Subcutaneous abdominal adipose tissue (tissue), 5 donors: Measurements from ENCODE around the gene LARP6.

Experiments used
- H3K27ac ChIP-seq: one replicate; pipeline ENCODE4 v1.7.0; 2013; ENCODE audit warnings: low read depth, mild to moderate bottlenecking, inconsistent platforms, low read length, moderate library complexity
- H3K27me3 ChIP-seq, 5 donors: one replicate each; pipeline ENCODE4 v1.7.0; 2013; ENCODE audit warnings: low read length in 5 of 5, inconsistent platforms in 1 of 5; ENCODE audit not compliant: control insufficient read depth in 5 of 5, insufficient read depth in 4 of 5
- H3K36me3 ChIP-seq, 5 donors: one replicate each; pipeline ENCODE4 v1.7.0; 2013; ENCODE audit warnings: low read length in 5 of 5; ENCODE audit not compliant: control insufficient read depth in 5 of 5, insufficient read depth in 5 of 5
- H3K4me1 ChIP-seq, 5 donors: one replicate each; pipeline ENCODE4 v1.7.0; 2013; ENCODE audit warnings: low read length in 5 of 5, mild to moderate bottlenecking in 3 of 5, moderate library complexity in 1 of 5; ENCODE audit not compliant: control insufficient read depth in 5 of 5, insufficient read depth in 5 of 5
- H3K4me3 ChIP-seq, 5 donors: one replicate each; pipeline ENCODE4 v1.7.0; 2013; ENCODE audit warnings: low read length in 5 of 5, low read depth in 1 of 5
- H3K9ac ChIP-seq, 5 donors: one replicate each; pipeline ENCODE4 v1.7.0; 2013; ENCODE audit warnings: low read length in 5 of 5, mild to moderate bottlenecking in 4 of 5, moderate library complexity in 3 of 5
- H3K9me3 ChIP-seq, 5 donors: one replicate each; pipeline ENCODE4 v1.7.0; 2013; ENCODE audit warnings: low read length in 5 of 5; ENCODE audit not compliant: control insufficient read depth in 5 of 5
- donor health status: healthy.
- donor health status: healthy.
- donor health status: healthy.
- donor health status: healthy.
- donor health status: healthy.

LARP6 gene

DNA sequence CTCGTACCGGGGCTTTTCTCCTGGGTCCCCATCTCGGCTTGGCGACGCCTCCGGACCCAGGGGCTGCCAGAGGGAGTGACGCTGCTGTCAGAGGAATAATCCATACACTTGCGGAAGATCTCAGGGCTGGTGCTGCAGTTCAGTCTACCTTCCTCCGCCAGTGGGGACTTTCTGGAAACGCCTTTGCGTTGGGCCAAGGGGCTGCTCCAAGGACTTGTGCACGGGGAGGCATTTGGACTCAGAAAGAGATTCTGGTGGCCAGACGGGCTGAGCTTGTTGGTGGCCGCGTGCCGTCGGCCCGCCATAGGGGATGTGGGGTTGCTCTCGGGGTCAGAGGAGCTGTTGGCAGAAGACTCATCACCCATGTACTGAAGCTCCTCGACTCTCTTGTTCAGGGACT lies 21.8 kb downstream of the LARP6 start:
- Histone ChIP-seq H3K27ac (no peak overlapping the region), H3K4me1 (peaks cover 0 to 28% (median 24%) of the 10 kb centered on the region in 5 donors), H3K9ac (no peak overlapping the region), H3K9me3 (no peaks in the 10 kb centered on the region), H3K36me3 (peaks cover 6 to 48% (median 40%) of the 10 kb centered on the region in 5 donors), H3K4me3 (no peak overlapping the region), H3K27me3 (no peaks in the 10 kb centered on the region)

DNA sequence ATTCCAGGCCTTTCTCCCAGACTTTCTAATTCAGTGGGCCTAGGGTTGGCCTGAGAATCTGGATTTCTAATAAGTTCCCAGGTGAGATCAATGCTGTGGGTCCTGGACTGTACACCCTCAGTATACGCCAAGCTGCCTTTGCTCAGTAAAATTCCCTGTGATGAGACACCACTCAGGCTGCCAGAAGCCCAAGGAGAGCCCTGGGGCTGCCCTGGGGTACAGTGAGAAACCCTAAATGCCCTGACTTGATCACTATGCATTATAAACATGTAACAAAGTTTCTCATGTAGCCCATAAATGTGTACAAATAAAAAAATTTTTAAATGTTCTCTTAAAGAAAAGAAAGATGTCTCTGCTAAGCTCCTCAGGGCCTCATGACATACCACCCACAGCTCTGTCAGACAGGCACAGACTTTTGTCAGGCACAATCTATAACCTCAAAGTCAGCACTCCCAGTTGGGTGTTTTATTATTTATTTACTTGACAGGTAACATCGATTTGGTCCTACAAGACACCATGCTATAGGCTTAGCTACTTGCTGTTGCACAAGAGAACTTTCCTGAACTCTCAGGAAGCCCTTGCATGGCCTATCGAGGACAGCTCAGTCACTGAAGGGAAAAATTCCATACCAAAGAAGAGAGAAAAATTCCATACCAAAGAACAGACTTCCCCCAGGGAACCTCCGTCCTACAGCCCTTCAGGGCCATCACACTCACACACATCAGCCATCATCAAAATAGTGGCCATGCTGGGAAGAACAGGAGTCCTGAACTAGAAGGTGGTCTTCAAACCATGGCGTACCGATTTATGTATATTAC lies 22.7 kb downstream of the LARP6 start:
- H3K9ac ChIP-seq, result no peak overlapping the region
- peaks cover 6 to 47% (median 40%) of the 10 kb centered on the region in 5 donors for H3K36me3 ChIP-seq
- no peaks in the 10 kb centered on the region for H3K9me3 ChIP-seq
- H3K4me1 ChIP-seq, result peaks cover 0 to 34% (median 31%) of the 10 kb centered on the region in 5 donors
- H3K27ac ChIP-seq, result no peak overlapping the region
- no peak overlapping the region for H3K4me3 ChIP-seq
- no peaks in the 10 kb centered on the region for H3K27me3 ChIP-seq

- Histone ChIP-seq H3K27ac (no peak overlapping the region), H3K4me1 (peaks cover 0 to 34% (median 26%) of the 10 kb centered on the region in 5 donors)
Observed at GRCh38 chr15:70830615-70831014, 23.3 kb downstream of the LARP6 start.

GRCh38 chr15:70829371-70830166 lies 24.4 kb downstream of the LARP6 start:
- Histone ChIP-seq H3K36me3 (peaks cover 6 to 39% (median 32%) of the 10 kb centered on the region in 5 donors), H3K9me3 (no peaks in the 10 kb centered on the region), H3K9ac (no peak overlapping the region), H3K27me3 (no peaks in the 10 kb centered on the region), H3K4me1 (peaks cover 0 to 26% (median 24%) of the 10 kb centered on the region in 5 donors), H3K4me3 (no peak overlapping the region), H3K27ac (no peak overlapping the region)

More at GRCh38 chr15:70830615-70831014, 23.3 kb downstream of the LARP6 start:
- no peaks in the 10 kb centered on the region for H3K27me3 ChIP-seq
- no peak overlapping the region for H3K9ac ChIP-seq
- peaks cover 6 to 42% (median 38%) of the 10 kb centered on the region in 5 donors for H3K36me3 ChIP-seq
- no peak overlapping the region for H3K4me3 ChIP-seq
- no peaks in the 10 kb centered on the region for H3K9me3 ChIP-seq

GRCh38 chr15:70827721-70828120 lies 26.2 kb downstream of the LARP6 start:
- no peaks in the 10 kb centered on the region for H3K9me3 ChIP-seq
- H3K27ac ChIP-seq, result no peak overlapping the region
- H3K27me3 ChIP-seq, result no peaks in the 10 kb centered on the region
- peaks cover 0 to 24% (median 22%) of the 10 kb centered on the region in 5 donors for H3K36me3 ChIP-seq
- no peak overlapping the region for H3K9ac ChIP-seq
- H3K4me1 ChIP-seq, result peaks cover 0 to 18% (median 13%) of the 10 kb centered on the region in 5 donors
- H3K4me3 ChIP-seq, result no peak overlapping the region

DNA sequence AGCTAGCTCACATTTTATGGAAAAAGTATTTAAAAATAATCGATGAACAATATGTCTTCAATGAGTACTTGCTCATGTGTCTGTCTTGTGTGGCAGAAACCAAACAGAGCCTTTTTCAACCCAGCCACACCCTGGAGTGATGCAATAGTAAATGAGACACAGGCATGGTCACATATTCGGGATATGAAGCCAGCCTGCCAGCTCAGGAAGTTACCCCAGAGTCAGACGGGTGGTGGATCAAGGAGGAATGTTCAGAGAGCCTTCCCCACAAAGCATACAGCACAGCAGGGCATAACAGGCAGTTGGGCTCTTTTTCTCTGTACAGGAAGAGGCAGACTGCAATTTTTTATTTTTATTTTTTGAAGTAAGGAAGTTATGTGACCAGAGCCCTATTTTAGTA lies 27.3 kb downstream of the LARP6 start:
- H3K9me3 ChIP-seq, result no peaks in the 10 kb centered on the region
- H3K4me1 ChIP-seq, result peaks cover 0 to 18% (median 13%) of the 10 kb centered on the region in 5 donors
- H3K27ac ChIP-seq, result peak overlapping the region; percentile 46
- peak overlapping the region in 1 of 5 donors; percentile 31 for H3K9ac ChIP-seq
- H3K36me3 ChIP-seq, result peaks cover 0 to 14% (median 11%) of the 10 kb centered on the region in 5 donors
- H3K27me3 ChIP-seq, result no peaks in the 10 kb centered on the region
- peak overlapping the region in 1 of 5 donors; percentile 22 for H3K4me3 ChIP-seq

- Histone ChIP-seq H3K9me3 (no peaks in the 10 kb centered on the region), H3K36me3 (peaks cover 0 to 6% (median 3%) of the 10 kb centered on the region in 5 donors), H3K9ac (no peak overlapping the region), H3K27ac (no peak overlapping the region), H3K4me1 (peaks cover 0 to 18% (median 13%) of the 10 kb centered on the region in 5 donors), H3K4me3 (no peak overlapping the region), H3K27me3 (no peaks in the 10 kb centered on the region)
Observed at GRCh38 chr15:70825841-70826240, 28.1 kb downstream of the LARP6 start.

GRCh38 chr15:70823196-70823595 lies 30.8 kb downstream of the LARP6 start:
- no peak overlapping the region for H3K9ac ChIP-seq
- H3K27ac ChIP-seq, result no peak overlapping the region
- peaks cover 0 to 18% (median 13%) of the 10 kb centered on the region in 5 donors for H3K4me1 ChIP-seq
- H3K4me3 ChIP-seq, result no peak overlapping the region
- H3K27me3 ChIP-seq, result no peaks in the 10 kb centered on the region
- no peaks in the 10 kb centered on the region for H3K9me3 ChIP-seq
- H3K36me3 ChIP-seq, result no peaks in the 10 kb centered on the region

DNA sequence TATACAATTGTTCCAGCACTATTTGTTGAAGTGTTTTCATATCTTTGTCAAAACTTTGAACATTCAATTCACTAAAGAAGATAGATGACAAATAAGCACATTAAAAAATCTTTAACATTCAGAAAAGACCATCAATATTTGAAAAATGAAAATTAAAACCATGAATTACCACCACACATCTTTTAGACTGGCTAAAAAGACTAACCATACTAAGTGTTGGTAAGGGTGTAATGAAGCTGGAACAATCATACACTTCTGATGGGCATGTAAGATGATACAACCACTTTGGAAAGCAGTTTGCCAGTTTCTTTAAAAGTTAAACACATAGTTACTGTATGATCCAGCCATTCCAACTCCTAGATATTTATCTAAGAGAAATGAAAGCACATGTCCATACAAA lies 33.7 kb downstream of the LARP6 start:
- Histone ChIP-seq H3K9ac (no peak overlapping the region), H3K4me3 (no peak overlapping the region), H3K9me3 (no peaks in the 10 kb centered on the region), H3K27me3 (no peaks in the 10 kb centered on the region), H3K27ac (no peak overlapping the region), H3K4me1 (peaks cover 0 to 3% (median under 1%) of the 10 kb centered on the region in 5 donors), H3K36me3 (no peaks in the 10 kb centered on the region)

DNA sequence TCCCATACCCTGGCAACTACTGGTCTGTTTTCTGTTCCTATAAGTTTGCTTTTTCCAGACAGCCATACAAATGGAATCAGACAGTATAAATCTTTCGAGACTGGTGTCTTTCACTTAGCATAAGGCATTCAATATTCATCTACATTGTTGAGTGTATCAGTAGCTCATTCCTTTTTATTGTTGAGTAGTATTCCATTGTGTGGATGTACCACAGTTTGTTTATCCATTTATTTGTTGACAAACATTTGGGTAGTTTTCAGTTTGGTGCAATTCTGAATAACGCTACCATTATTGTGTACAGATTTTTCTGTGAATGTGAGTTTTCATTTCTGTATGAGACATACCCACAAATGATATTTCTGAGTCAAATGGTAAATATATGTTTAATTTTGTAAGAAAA lies 35.4 kb downstream of the LARP6 start:
- Histone ChIP-seq H3K9me3 (no peaks in the 10 kb centered on the region), H3K4me1 (no peaks in the 10 kb centered on the region), H3K27ac (no peak overlapping the region), H3K27me3 (no peaks in the 10 kb centered on the region), H3K36me3 (no peaks in the 10 kb centered on the region), H3K4me3 (no peak overlapping the region), H3K9ac (no peak overlapping the region)
